Muscle of leg (tissue), 11 donors: ENCODE data around the gene MAP7D3. TPM values are rescaled to one million over a fixed set of nuclear protein-coding genes. Genes with fewer than 3 reads are reported as not detected.

Experiments used
- DNase-seq: peaks from one replicate; pipeline ENCODE4 v3.0.0; 2013
- H3K27ac ChIP-seq: one replicate; pipeline ENCODE4 v1.5.1; 2013; ENCODE audit warnings: mild to moderate bottlenecking, low read length, control low read depth
- H3K27me3 ChIP-seq: one replicate; pipeline ENCODE4 v1.6.1; 2013; ENCODE audit warnings: low read length; ENCODE audit not compliant: control insufficient read depth, insufficient read depth
- H3K36me3 ChIP-seq: one replicate; pipeline ENCODE4 v1.6.1; 2013; ENCODE audit warnings: low read length; ENCODE audit not compliant: control insufficient read depth, insufficient read depth
- H3K4me1 ChIP-seq: one replicate; pipeline ENCODE4 v1.6.1; 2013; ENCODE audit warnings: low read length; ENCODE audit not compliant: control insufficient read depth, insufficient read depth
- H3K4me3 ChIP-seq: one replicate; pipeline ENCODE4 v1.5.1; 2013; ENCODE audit warnings: low read length, control low read depth
- H3K9me3 ChIP-seq: replicated peaks from 2 replicates; pipeline ENCODE4 v1.6.1; 2013; ENCODE audit warnings: low read depth, low read length; ENCODE audit not compliant: control insufficient read depth
- WGBS: methylation state at CpG from one replicate; pipeline ENCODE4 v1.1.5; 2013; ENCODE audit warnings: missing lambda C conversion rate; ENCODE audit not compliant: insufficient coverage; 5-methylcytosine and 5-hydroxymethylcytosine counted together
- polyA plus RNA-seq, 8 donors: library from polyadenylated mRNA; unstranded; fragments of 120-200 nt; gene quantifications; one replicate each; pipeline versions ENCODE4 v1.2.1 to v1.2.3, GENCODE V29; 2013; ENCODE audit warnings: inconsistent platforms in 1 of 8, low replicate concordance in 1 of 8; ENCODE audit not compliant: insufficient read length in 8 of 8, insufficient read depth in 1 of 8
- total RNA-seq: library from RNA; stranded (reverse); fragments of 120-200 nt; gene quantifications from one replicate; pipeline ENCODE4 v1.2.4, GENCODE V29; 2013

The MAP7D3 gene
- total and polyA plus RNA-seq, 9 donors = 12.0 to 23.1 (median 17.4) TPM

DNA sequence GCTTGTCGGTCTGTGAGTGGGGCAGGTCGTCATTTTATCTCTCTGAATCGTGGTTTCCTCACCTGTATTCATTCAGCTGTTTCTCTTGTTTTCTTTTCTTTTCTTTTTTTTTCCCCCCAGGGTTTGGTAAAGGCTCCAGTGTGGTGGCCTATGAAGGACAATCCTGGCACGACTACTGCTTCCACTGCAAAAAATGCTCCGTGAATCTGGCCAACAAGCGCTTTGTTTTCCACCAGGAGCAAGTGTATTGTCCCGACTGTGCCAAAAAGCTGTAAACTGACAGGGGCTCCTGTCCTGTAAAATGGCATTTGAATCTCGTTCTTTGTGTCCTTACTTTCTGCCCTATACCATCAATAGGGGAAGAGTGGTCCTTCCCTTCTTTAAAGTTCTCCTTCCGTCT is 41.4 kb downstream of the MAP7D3 start:
- peaks cover 31% of the 10 kb centered on the region for H3K27me3 ChIP-seq
- no peak overlapping the region for H3K27ac ChIP-seq
- H3K36me3 ChIP-seq = peaks cover 33% of the 10 kb centered on the region
- H3K4me3 ChIP-seq = no peak overlapping the region
- no peaks in the 10 kb centered on the region for H3K9me3 ChIP-seq
- no peak for DNase-seq
- H3K4me1 ChIP-seq = peaks cover 17% of the 10 kb centered on the region
- WGBS = 62% methylated on average over 3 of the region's 9 CpGs

DNA sequence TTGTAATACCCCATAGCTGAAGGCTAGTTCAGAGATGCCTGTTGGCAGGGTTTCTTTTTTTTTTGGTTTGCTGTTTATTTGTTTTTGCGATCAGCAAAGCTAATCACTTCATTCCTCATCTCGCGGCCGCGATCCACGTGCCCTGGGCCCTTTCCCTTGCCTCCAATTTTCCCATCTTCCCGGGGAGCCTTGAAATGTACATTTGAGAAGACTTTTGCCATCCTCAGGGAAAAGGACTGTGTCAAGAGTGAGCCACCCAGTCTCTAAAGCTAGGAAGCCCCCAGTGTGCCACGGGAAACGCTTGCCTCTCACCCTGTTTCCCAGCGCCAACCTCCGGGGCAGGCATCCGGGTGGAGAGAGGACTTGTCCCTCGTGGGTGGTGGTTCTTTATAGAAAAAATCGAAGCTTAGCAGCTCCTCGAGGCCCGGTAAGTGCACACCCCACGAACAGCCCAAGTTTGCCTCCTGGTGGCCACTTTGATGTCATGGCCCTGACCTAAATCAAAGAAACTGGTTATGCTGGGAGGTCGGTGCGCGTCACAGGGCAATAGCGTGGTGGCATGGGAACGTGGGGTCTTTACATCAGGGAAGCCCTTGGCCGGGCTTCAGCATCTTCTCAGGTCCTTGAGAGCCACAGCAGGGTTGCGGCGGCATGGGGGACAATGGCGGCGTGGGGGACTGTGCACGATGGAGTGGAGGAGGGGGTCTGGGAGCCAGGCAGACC is 42.0 kb downstream of the MAP7D3 start:
- Histone ChIP-seq H3K4me1 (peaks cover 17% of the 10 kb centered on the region), H3K27ac (peak overlapping the region; percentile 42), H3K9me3 (no peaks in the 10 kb centered on the region), H3K36me3 (peaks cover 33% of the 10 kb centered on the region), H3K27me3 (peaks cover 30% of the 10 kb centered on the region), H3K4me3 (no peak overlapping the region)
- DNase-seq = peak; percentile 60
- WGBS = 45% methylated on average over 13 of the region's 28 CpGs

DNA sequence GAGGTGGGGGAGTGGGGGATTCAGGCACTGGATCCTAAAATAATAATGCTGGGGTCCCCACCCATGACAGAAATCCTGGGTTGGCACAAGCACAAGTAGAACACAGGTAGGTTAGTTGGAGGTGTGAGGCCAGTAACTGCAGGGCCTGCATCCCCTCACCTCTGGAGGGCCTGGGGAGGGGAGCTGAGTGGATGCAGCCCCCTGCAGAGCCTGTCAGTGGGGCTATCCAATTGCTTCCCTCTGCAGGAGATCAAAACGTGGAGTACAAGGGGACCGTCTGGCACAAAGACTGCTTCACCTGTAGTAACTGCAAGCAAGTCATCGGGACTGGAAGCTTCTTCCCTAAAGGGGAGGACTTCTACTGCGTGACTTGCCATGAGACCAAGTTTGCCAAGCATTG is 43.7 kb downstream of the MAP7D3 start:
- H3K9me3 ChIP-seq = no peaks in the 10 kb centered on the region
- H3K27ac ChIP-seq = no peak overlapping the region
- WGBS = 60% methylated on average over 3 of the region's 4 CpGs
- H3K4me1 ChIP-seq = peaks cover 17% of the 10 kb centered on the region
- DNase-seq = no peak
- H3K27me3 ChIP-seq = peaks cover 26% of the 10 kb centered on the region
- no peak overlapping the region for H3K4me3 ChIP-seq
- H3K36me3 ChIP-seq = peaks cover 33% of the 10 kb centered on the region

DNA sequence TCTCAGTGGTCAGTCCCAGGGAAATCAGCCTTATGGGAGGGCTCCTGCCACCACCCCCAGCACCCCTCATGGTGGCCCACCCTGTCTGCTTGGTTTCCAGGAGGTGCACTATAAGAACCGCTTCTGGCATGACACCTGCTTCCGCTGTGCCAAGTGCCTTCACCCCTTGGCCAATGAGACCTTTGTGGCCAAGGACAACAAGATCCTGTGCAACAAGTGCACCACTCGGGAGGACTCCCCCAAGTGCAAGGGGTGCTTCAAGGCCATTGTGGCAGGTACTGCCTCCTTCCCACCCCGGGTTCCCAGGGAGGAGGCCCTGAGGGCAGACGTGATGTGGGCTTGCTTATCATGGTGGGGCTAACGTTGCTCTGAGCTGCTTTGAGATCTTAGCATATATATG is 44.3 kb downstream of the MAP7D3 start:
- no peaks in the 10 kb centered on the region for H3K9me3 ChIP-seq
- H3K4me1 ChIP-seq = peaks cover 17% of the 10 kb centered on the region
- H3K27me3 ChIP-seq = peaks cover 23% of the 10 kb centered on the region
- no peak overlapping the region for H3K4me3 ChIP-seq
- no peak for DNase-seq
- H3K27ac ChIP-seq = no peak overlapping the region
- H3K36me3 ChIP-seq = peaks cover 33% of the 10 kb centered on the region
- 71% methylated on average over 3 of the region's 6 CpGs for WGBS

DNA sequence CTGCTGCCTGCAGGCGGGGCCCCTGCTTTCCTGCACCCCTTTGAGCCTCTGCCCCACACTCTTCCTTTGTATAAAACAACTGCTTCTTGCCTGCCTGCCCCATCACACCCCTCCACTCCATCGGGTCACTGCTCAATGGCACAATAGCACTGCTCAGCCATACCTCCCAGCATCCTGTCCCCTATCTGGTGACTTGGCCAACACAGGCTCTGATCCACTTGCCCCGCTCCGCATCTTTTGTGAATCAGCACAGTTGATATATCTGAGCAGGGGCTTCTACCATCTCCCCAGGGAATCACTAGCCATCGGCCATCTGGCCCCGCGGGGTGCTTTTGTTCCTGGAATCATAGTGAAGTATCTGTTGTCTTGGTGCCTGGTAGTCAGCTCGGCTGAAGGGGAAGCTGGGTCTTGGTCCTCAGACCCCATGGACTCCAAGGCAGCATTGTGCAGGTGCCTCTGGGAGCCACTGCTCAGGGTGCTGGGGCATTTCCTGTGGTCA is 45.3 kb downstream of the MAP7D3 start:
- Histone ChIP-seq H3K36me3 (peaks cover 33% of the 10 kb centered on the region), H3K27me3 (peaks cover 21% of the 10 kb centered on the region), H3K27ac (no peak overlapping the region), H3K4me3 (no peak overlapping the region), H3K4me1 (peaks cover 17% of the 10 kb centered on the region), H3K9me3 (no peaks in the 10 kb centered on the region)
- no peak for DNase-seq
- 77% methylated on average over 7 of the region's 8 CpGs for WGBS

DNA sequence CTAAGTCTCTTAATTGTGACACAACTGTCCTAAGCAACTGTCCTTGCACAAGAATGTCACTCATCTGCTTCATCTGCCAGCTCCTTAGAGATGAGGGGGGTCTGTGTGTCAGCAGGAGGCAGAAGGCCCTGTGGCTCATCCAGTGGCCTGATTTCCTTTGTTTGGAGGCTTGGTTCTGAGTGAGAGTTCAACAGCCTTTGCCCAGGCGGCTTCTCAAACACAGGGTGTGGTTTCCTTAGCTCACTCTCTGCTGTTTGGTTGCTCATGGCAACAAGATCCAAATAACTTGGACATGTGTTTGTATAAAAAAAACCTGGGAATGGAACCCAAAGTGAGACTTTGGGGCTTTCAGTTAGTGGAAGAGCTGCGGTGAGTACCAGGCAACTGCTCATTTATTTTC is 46.6 kb downstream of the MAP7D3 start:
- peak overlapping the region; percentile 21 for H3K4me3 ChIP-seq
- WGBS = 25% methylated on average over 1 of the region's 2 CpGs

DNA sequence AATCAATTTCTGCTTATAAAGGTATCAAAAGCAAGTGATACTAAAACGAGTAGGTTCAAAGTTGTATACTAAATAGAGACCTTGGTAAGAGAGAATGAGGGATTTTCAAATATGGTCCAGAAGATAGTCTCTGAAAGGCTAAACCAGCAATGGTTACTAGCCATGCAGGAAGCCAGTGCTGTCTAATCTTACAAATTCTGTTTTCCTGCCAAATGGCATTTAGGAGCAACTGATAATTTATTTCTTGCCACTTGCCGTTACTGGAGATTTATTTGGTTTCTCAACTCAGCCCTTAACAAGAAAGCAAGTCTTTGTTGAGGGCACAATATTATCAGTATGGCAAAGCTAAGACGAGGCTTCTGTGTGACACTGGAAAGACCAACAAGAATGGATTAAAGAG is 47.2 kb downstream of the MAP7D3 start:
- no peaks in the 10 kb centered on the region for H3K9me3 ChIP-seq
- no peak for DNase-seq
- peaks cover 16% of the 10 kb centered on the region for H3K27me3 ChIP-seq
- peaks cover 27% of the 10 kb centered on the region for H3K36me3 ChIP-seq
- H3K4me3 ChIP-seq = peak overlapping the region; percentile 11
- H3K27ac ChIP-seq = peak overlapping the region; percentile 78
- 40% methylated on average over 1 of the region's 3 CpGs for WGBS
- peaks cover 19% of the 10 kb centered on the region for H3K4me1 ChIP-seq

More for the DNA sequence above, 46.6 kb downstream of the MAP7D3 start:
- Histone ChIP-seq H3K9me3 (no peaks in the 10 kb centered on the region), H3K27me3 (peaks cover 21% of the 10 kb centered on the region), H3K27ac (peak overlapping the region; percentile 78), H3K36me3 (peaks cover 31% of the 10 kb centered on the region), H3K4me1 (peaks cover 19% of the 10 kb centered on the region)
- peak; percentile 89 for DNase-seq

DNA sequence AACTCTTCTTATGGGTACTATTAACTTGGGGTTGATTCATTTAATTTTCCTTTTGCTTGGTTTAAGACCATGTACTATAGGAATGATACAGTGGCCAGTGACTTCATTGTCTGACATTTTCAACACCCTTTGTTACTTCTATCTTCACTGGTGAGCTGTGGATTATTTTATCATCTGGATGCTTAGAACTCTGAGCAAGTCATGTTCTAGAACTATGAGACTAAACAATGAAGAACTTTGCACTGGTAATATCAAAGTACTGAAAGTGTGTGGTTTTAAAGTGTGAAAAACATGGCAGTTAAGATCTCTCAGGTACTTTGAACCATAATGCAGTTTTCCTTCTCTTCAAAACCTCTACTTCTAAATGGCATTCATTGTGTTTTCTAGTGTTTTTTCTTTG is 47.8 kb downstream of the MAP7D3 start:
- Histone ChIP-seq H3K27ac (peak overlapping the region; percentile 8), H3K27me3 (peaks cover 13% of the 10 kb centered on the region), H3K4me3 (no peak overlapping the region), H3K36me3 (peaks cover 24% of the 10 kb centered on the region), H3K4me1 (peaks cover 19% of the 10 kb centered on the region), H3K9me3 (no peaks in the 10 kb centered on the region)
- no peak for DNase-seq

DNA sequence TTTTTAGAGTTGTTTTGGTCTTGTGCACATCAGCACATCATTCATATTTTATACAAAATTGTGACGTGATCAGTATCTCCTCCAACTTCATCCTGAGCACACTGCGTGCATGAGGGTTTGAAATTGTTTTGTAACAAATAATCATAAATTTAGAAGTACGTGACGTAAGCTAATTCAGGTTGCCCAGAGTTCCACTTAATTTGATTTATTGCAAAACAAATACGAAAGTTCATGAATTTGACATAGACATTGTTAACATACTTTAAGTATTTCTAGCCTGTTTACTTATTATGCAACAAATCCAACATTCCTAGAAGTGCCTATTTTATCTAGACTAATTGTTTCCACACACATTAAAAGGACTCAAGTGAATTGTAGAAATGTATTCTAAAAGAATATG is 48.3 kb downstream of the MAP7D3 start:
- H3K9me3 ChIP-seq = no peaks in the 10 kb centered on the region
- no peak overlapping the region for H3K4me3 ChIP-seq
- peaks cover 8% of the 10 kb centered on the region for H3K27me3 ChIP-seq
- WGBS = no CpG with 5 or more reads among the region's 5 CpGs
- H3K27ac ChIP-seq = no peak overlapping the region
- peaks cover 19% of the 10 kb centered on the region for H3K4me1 ChIP-seq
- DNase-seq = no peak
- peaks cover 18% of the 10 kb centered on the region for H3K36me3 ChIP-seq

DNA sequence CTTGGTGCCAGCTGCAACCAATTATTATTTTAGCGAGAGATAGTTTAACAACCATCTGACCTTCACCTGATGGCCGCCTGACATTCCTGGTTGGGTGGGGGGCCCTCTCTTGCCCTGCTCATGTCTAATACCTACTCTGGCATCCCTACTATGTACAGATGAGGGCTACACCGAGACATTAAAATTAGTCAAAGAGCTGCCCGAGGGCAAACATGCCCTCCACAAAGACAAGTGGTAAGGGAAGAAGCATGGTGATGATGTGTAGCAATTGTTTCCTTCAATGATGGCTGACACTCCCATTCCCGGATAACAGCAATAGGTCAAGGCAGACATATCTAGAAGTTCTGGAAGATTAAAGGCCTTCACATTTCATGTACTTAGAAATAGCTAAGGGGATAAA is 49.6 kb downstream of the MAP7D3 start:
- no peak overlapping the region for H3K4me3 ChIP-seq
- H3K36me3 ChIP-seq = peaks cover 6% of the 10 kb centered on the region
- peaks cover 17% of the 10 kb centered on the region for H3K4me1 ChIP-seq
- no peak for DNase-seq
- no peak overlapping the region for H3K27ac ChIP-seq
- no peaks in the 10 kb centered on the region for H3K9me3 ChIP-seq
- H3K27me3 ChIP-seq = peaks cover 7% of the 10 kb centered on the region
- WGBS = 20% methylated on average over 1 of the region's 5 CpGs
